Left ventricle myocardium superior (tissue), 1 donor: ENCODE data around the gene MKS1. TPM values are rescaled to one million over a fixed set of nuclear protein-coding genes. Genes with fewer than 3 reads are reported as not detected.
A peak's percentile ranks its signal among the peaks of the same experiment; 100 is the strongest.

ENCODE experiments used
- ATAC-seq: fragments of 200-7000 bp; cut with Tn5 transposase; one replicate; pipeline ENCODE4 v1.9.1; 2020; ENCODE audit warnings: mild to moderate bottlenecking, moderate library complexity
- DNase-seq: peaks from one replicate; pipeline ENCODE4 v3.0.0-alpha.2; 2020
- intact Hi-C: fragments of 100-400 bp; cut with micrococcal nuclease; formaldehyde crosslinking; loops from one replicate; pipeline ENCODE4 v1.11.0; 2022
- long read RNA-seq: library from polyadenylated mRNA; unstranded; transcript quantifications from one replicate; pipeline ENCODE4 v2.0.0, GENCODE V29; 2021
- total RNA-seq: library from RNA; stranded (reverse); fragmentation: NEBNext Ultra II Directional; extraction: Animal tissue kit (Norgen Biotek cat#: 25700); gene quantifications from one replicate; pipeline ENCODE4 v1.2.1, GENCODE V29; 2021
- donor health status: DM: no; HTN: yes; CAD: no; lungs with severe emphysema.

The MKS1 gene
- 10.1 TPM for total RNA-seq
- long read RNA-seq, transcript MKS1-202 (18 exons, 2,397 nt) = major isoform, 11 of 18 reads
- long read RNA-seq, partial matches to known transcripts = 1 of 18 reads
- long read RNA-seq, other reads (novel, unspliced or antisense) = 5 of 18 reads

GRCh38 chr17:58219007-58219788 lies at the start of gene MKS1:
MKS1 (minus strand) TSS chr17:58219255; CDS start chr17:58219230, 25 bp downstream.
- DNase-seq (peak; percentile 98), ATAC-seq (peak; percentile 99)

GRCh38 chr17:58268326-58268725 lies 49.3 kb upstream of the MKS1 start:
- no peak for DNase-seq
- ATAC-seq = no peak
- intact Hi-C loops = no loop called here

More at GRCh38 chr17:58219007-58219788, at the start of gene MKS1:
- intact Hi-C loops = no loop called here

GRCh38 chr17:58267347-58268324 lies 48.6 kb upstream of the MKS1 start:
- ATAC-seq = no peak
- DNase-seq = no peak
- intact Hi-C loops = no loop called here

GRCh38 chr17:58265902-58266875 lies 47.1 kb upstream of the MKS1 start:
- ATAC-seq (no peak), DNase-seq (no peak)
- intact Hi-C loops = no loop called here

- DNase-seq (no peak), ATAC-seq (no peak)
- intact Hi-C loops = no loop called here
Measured at GRCh38 chr17:58265271-58265670, 46.2 kb upstream of the MKS1 start.

- DNase-seq (no peak), ATAC-seq (no peak)
- intact Hi-C loops = no loop called here
Measured at GRCh38 chr17:58264407-58265103, 45.5 kb upstream of the MKS1 start.

- DNase-seq (no peak), ATAC-seq (no peak)
- intact Hi-C loops = no loop called here
Measured at GRCh38 chr17:58263773-58264172, 44.7 kb upstream of the MKS1 start.

- intact Hi-C loops = no loop called here
- no peak for DNase-seq
- ATAC-seq = no peak
Measured at GRCh38 chr17:58262149-58262548, 43.1 kb upstream of the MKS1 start.

GRCh38 chr17:58254803-58255202 lies 35.7 kb upstream of the MKS1 start:
- ATAC-seq = no peak
- no peak for DNase-seq
- intact Hi-C loops = no loop called here

- no peak for DNase-seq
- intact Hi-C loops = no loop called here
- no peak for ATAC-seq
Measured at GRCh38 chr17:58253082-58253481, 34.0 kb upstream of the MKS1 start.

- intact Hi-C loops = no loop called here
- no peak for DNase-seq
Measured at GRCh38 chr17:58252141-58252540, 33.1 kb upstream of the MKS1 start.

GRCh38 chr17:58250344-58251011 lies 31.4 kb upstream of the MKS1 start:
- ATAC-seq (no peak), DNase-seq (no peak)
- intact Hi-C loops = no loop called here

More at GRCh38 chr17:58252141-58252540, 33.1 kb upstream of the MKS1 start:
- ATAC-seq = no peak

GRCh38 chr17:58249270-58250133 lies 30.4 kb upstream of the MKS1 start:
- DNase-seq (peak; percentile 76), ATAC-seq (peak; percentile 94)
- intact Hi-C loops = no loop called here

- ATAC-seq (peak; percentile 10), DNase-seq (no peak)
- intact Hi-C loops = no loop called here
Measured at GRCh38 chr17:58248955-58249269, 29.9 kb upstream of the MKS1 start.

- intact Hi-C loops = no loop called here
- DNase-seq (no peak), ATAC-seq (no peak)
Measured at GRCh38 chr17:58247511-58248363, 28.7 kb upstream of the MKS1 start.

GRCh38 chr17:58246781-58247180 lies 27.7 kb upstream of the MKS1 start:
- DNase-seq (no peak), ATAC-seq (no peak)
- intact Hi-C loops = no loop called here
